ENCODE data around the gene RNF6. TPM values are rescaled to one million over a fixed set of nuclear protein-coding genes. Genes with fewer than 3 reads are reported as not detected.

RNF6 gene
- total and polyA plus RNA-seq, 10 of the 15 experiments (the other 5 are each of a cell fraction or from before 2014, with no cell fraction given) = 19.0 to 54.0 (median 33.8) TPM

GRCh38 chr13:26255115-26255514 is 33.0 kb upstream of the RNF6 start (continued):
- TF ChIP-seq KLF5 (IDR thresholded peaks at IDR 0.05; ENCODE audit: partially characterized antibody) (no peak), EED (IDR thresholded peaks at IDR 0.05; ENCODE audit: low read depth) (no peak), CBX5 (IDR thresholded peaks at IDR 0.05; ENCODE audit: low read depth) (no peak), YY1 (IDR thresholded peaks at IDR 0.05; ENCODE audit: low read depth, low read length) (no peak)

GRCh38 chr13:26254583-26255111 is 32.5 kb upstream of the RNF6 start:
- Histone ChIP-seq H3K9ac (ENCODE audit: control insufficient read depth, insufficient read depth, low read length) (peak overlapping the region; percentile 61), H3K27ac (ENCODE audit: control insufficient read depth, insufficient read depth) (peak overlapping the region; percentile 86), H3K4me2 (ENCODE audit: control insufficient read depth, insufficient read depth) (peak overlapping the region; percentile 76), H3K9me3 (replicated peaks; ENCODE audit: control insufficient read depth, insufficient read depth, low read length) (no peaks in the 10 kb centered on the region), H3K36me3 (ENCODE audit: control insufficient read depth in 2 of 2, insufficient read depth in 2 of 2, low read length in 1 of 2) (no peaks in the 10 kb centered on the region), H3K79me2 (ENCODE audit: control insufficient read depth, insufficient read depth, low read length) (peaks cover 48% of the 10 kb centered on the region), H4K20me1 (ENCODE audit: control insufficient read depth, insufficient read depth) (no peaks in the 10 kb centered on the region), H3K27me3 (replicated peaks in 1 of 2; ENCODE audit: control insufficient read depth in 2 of 2, insufficient read depth in 2 of 2, low read length in 1 of 2) (no peaks in the 10 kb centered on the region; a peak in 1 of 4 replicates), H2AFZ (ENCODE audit: control insufficient read depth, low read depth, low read length) (peak overlapping the region; percentile 38), H3K4me3 (peak overlapping the region; percentile 80), H3K4me1 (ENCODE audit: control insufficient read depth, insufficient read depth, low read length) (no peaks in the 10 kb centered on the region)
- POLR2A ChIA-PET = no interaction called here
- WGBS (ENCODE audit: insufficient coverage, insufficient replicate concordance, low lambda C conversion rate, missing lambda C conversion rate) = under 1% methylated on average over 29 of the region's 35 CpGs
- ATAC-seq (peak; percentile 67), DNase-seq (ENCODE audit: low read depth, low spot score) (no peak), FAIRE-seq (peak; percentile 57)
- in situ Hi-C loops (cut with MboI) = no loop called here
- RAD21 ChIA-PET (ENCODE audit: unreplicated experiment) = no interaction called here
- SMC1A ChIA-PET (ENCODE audit: uncharacterized antibody, unreplicated experiment) = no interaction called here
- no TSS peak for BruUV-seq (replicated peaks)
- intact Hi-C loops (cut with micrococcal nuclease; ENCODE audit: unreplicated experiment) = loop anchor here (2.0 to 5.0 kb wide), 3 partner anchors 34 to 73 kb away; no protein-coding TSS in a partner anchor
- peak; percentile 42; the same call in 1 of the 2 replicates for TF ChIP-seq SPI1 (IDR thresholded peaks at IDR 0.05; ENCODE audit: borderline replicate concordance, insufficient read depth, low read depth, low read length)
- peak; percentile 13; the same call in 1 of the 2 replicates for TF ChIP-seq YY1 (IDR thresholded peaks at IDR 0.05; ENCODE audit: low read depth, low read length)
- no peak for TF ChIP-seq NFYA (IDR thresholded peaks at IDR 0.05; ENCODE audit: borderline replicate concordance, low read depth, low read length)
- TF ChIP-seq E4F1 (IDR thresholded peaks at IDR 0.05; ENCODE audit: borderline replicate concordance, partially characterized antibody) = peak; percentile 12
- TF ChIP-seq TAF1 (IDR thresholded peaks at IDR 0.05; ENCODE audit: borderline replicate concordance, low read depth, low read length) = 0 out of 2 replicates have a peak, but pooled peaks have one; percentile 16
- TF ChIP-seq ZBED1 (IDR thresholded peaks at IDR 0.05; ENCODE audit: borderline replicate concordance) = no peak
- TF ChIP-seq ZBTB11 (CRISPR knock-in tag; IDR thresholded peaks at IDR 0.05) = no peak
- TF ChIP-seq IKZF1 (conservative IDR thresholded peaks at IDR 0.05) = peak; percentile 16
- no peak for TF ChIP-seq STAT1 (conservative IDR thresholded peaks at IDR 0.05)
- CTCF ChIA-PET = interaction anchor here (0.6 to 3.0 kb wide), 3 partner anchors 11 to 645 kb away, joined by 3 to 12 read pairs (median 4); no protein-coding TSS in a partner anchor
